Endothelial cell of umbilical vein (primary cell): ENCODE data around the gene METTL27. TPM values are rescaled to one million over a fixed set of nuclear protein-coding genes. Genes with fewer than 3 reads are reported as not detected.

Experiments used
- BruUV-seq: library from RNA; stranded (reverse); fragments of 400-500 nt; replicated peaks from 2 replicates; lab custom pipeline; 2021; lab: Mats Ljungman, UMichigan
- CTCF ChIA-PET: fragments of 300-600, 350-600 bp; sonication (Branson Sonifier 250); formaldehyde crosslinking; loops from one replicate; lab custom pipeline; 2021; ENCODE audit warnings: antibody characterized with exemption, inconsistent platforms; lab: Charles Lee
- POLR2A ChIA-PET: fragments of 300-600, 350-600 bp; sonication (Branson Sonifier 250); formaldehyde crosslinking; loops from one replicate; lab custom pipeline; 2021; ENCODE audit warnings: antibody characterized with exemption, inconsistent platforms; lab: Charles Lee
- DNase-seq: peaks from one replicate; pipeline ENCODE4 v3.0.0-alpha.2; 2011; ENCODE audit warnings: low read depth, low spot score
- FAIRE-seq: peaks from 2 replicates; lab custom pipeline; 2011; peaks lifted over from hg19 to GRCh38; lab: Jason Lieb, UNC
- H2AFZ ChIP-seq: 2 replicates; pipeline ENCODE4 v1.6.0; 2012; ENCODE audit warnings: low read depth, low read length, control low read depth, inconsistent platforms
- H3K27ac ChIP-seq: 2 replicates; pipeline ENCODE4 v1.5.1; 2011; ENCODE audit warnings: low read depth, mild to moderate bottlenecking, control low read depth, low read length, moderate library complexity; ENCODE audit not compliant: insufficient read depth
- H3K27me3 ChIP-seq, 2 experiments: 2 replicates each; pipeline versions ENCODE4 v1.6.0 to v1.6.1; 2011; ENCODE audit warnings: low read length in 2 of 2, mixed read lengths in 1 of 2; ENCODE audit not compliant: control insufficient read depth in 2 of 2, insufficient read depth in 2 of 2
- H3K36me3 ChIP-seq, 2 experiments: 2 replicates in 1 of 2; 3 replicates in 1 of 2; pipeline ENCODE4 v1.5.1; 2011; ENCODE audit warnings: low read length in 2 of 2, mild to moderate bottlenecking in 1 of 2, moderate library complexity in 1 of 2; ENCODE audit not compliant: control insufficient read depth in 2 of 2, insufficient read depth in 2 of 2; ENCODE audit errors: extremely low read depth in 1 of 2
- H3K4me1 ChIP-seq: 3 replicates; pipeline ENCODE4 v1.5.1; 2011; ENCODE audit warnings: mild to moderate bottlenecking, low read length; ENCODE audit not compliant: control insufficient read depth, insufficient read depth; ENCODE audit errors: extremely low read depth
- H3K4me2 ChIP-seq: 2 replicates; pipeline ENCODE4 v1.6.1; 2011; ENCODE audit warnings: low read length, control low read depth, mixed read lengths; ENCODE audit not compliant: insufficient read depth
- H3K4me3 ChIP-seq, 3 experiments: fragments of 200-600 bp in 1 of 3; sonication (generic), shearing (Covaris generic) in 1 of 3; replicated peaks in 1 of 3; 2 replicates each; pipeline ENCODE4 v1.5.1; 2011 to 2016; ENCODE audit warnings: control low read depth in 3 of 3, low read length in 3 of 3, mild to moderate bottlenecking in 2 of 3, inconsistent platforms in 1 of 3, low read depth in 1 of 3, moderate library complexity in 1 of 3; ENCODE audit not compliant: insufficient read depth in 1 of 3
- H3K79me2 ChIP-seq: 2 replicates; pipeline ENCODE4 v1.6.0; 2012; ENCODE audit warnings: low read length, inconsistent platforms; ENCODE audit not compliant: control insufficient read depth, insufficient read depth
- H3K9ac ChIP-seq: replicated peaks from 2 replicates; pipeline ENCODE3; 2011; ENCODE audit warnings: low read length, control low read depth; ENCODE audit not compliant: insufficient read depth; ENCODE audit errors: extremely low read depth
- H3K9me1 ChIP-seq: replicated peaks from 3 replicates; pipeline ENCODE4 v1.6.0; 2011; ENCODE audit warnings: mild to moderate bottlenecking, low read length; ENCODE audit not compliant: control insufficient read depth, insufficient read depth; ENCODE audit errors: extremely low read depth
- H3K9me3 ChIP-seq: replicated peaks from 2 replicates; pipeline ENCODE4 v1.5.1; 2012; ENCODE audit warnings: low read length, inconsistent platforms; ENCODE audit not compliant: control insufficient read depth, insufficient read depth
- H4K20me1 ChIP-seq: replicated peaks from 2 replicates; pipeline ENCODE3; 2011; ENCODE audit warnings: mild to moderate bottlenecking, low read length; ENCODE audit not compliant: control insufficient read depth, insufficient read depth; ENCODE audit errors: extremely low read depth
- CTCF ChIP-seq, 2 donors: IDR thresholded peaks; 1 replicate in 1 of 2; 2 replicates in 1 of 2; pipeline ENCODE4 v1.5.1; 2011; ENCODE audit warnings: low read length in 2 of 2, mild to moderate bottlenecking in 2 of 2, moderate library complexity in 2 of 2, control low read depth in 1 of 2, inconsistent platforms in 1 of 2, low read depth in 1 of 2; ENCODE audit not compliant: insufficient read depth in 1 of 2; ENCODE audit errors: extremely low read depth in 1 of 2
- FOS ChIP-seq: IDR thresholded peaks from 2 replicates; pipeline ENCODE4 v1.6.1; 2011; ENCODE audit warnings: mild to moderate bottlenecking, low read length, moderate library complexity, borderline replicate concordance; ENCODE audit not compliant: insufficient read depth
- GATA2 ChIP-seq: IDR thresholded peaks from 2 replicates; pipeline ENCODE4 v1.7.0; 2011; ENCODE audit warnings: low read depth, mild to moderate bottlenecking, moderate library complexity, mixed read lengths, low read length; ENCODE audit not compliant: insufficient read length, insufficient read depth
- JUN ChIP-seq: IDR thresholded peaks from 2 replicates; pipeline ENCODE4 v1.6.1; 2011; ENCODE audit warnings: borderline replicate concordance, low read depth; ENCODE audit not compliant: insufficient read length, insufficient read depth
- MAX ChIP-seq: IDR thresholded peaks from 2 replicates; pipeline ENCODE4 v1.6.1; 2011; ENCODE audit not compliant: insufficient read depth, insufficient read length
- MYC ChIP-seq: IDR thresholded peaks from one replicate; pipeline ENCODE4 v1.6.1; 2011; ENCODE audit warnings: mild to moderate bottlenecking, low read depth, low read length
- POLR2A ChIP-seq: IDR thresholded peaks from 2 replicates; pipeline ENCODE4 v1.6.1; 2012; ENCODE audit warnings: low read depth, mild to moderate bottlenecking, control low read depth, low read length
- POLR2AphosphoS5 ChIP-seq: IDR thresholded peaks from 2 replicates; pipeline ENCODE4 v1.6.1; 2012; ENCODE audit warnings: low read depth, mild to moderate bottlenecking, control low read depth, low read length, moderate library complexity; ENCODE audit not compliant: insufficient read depth
- dilution Hi-C: fragments of 300-500 bp; cut with MboI; formaldehyde crosslinking; loops from one replicate; pipeline ENCODE4 v1.15.0; 2019; ENCODE audit warnings: low sequenced_read_pairs; ENCODE audit not compliant: extremely low pct_ligation_motif_present
- intact Hi-C: fragments of 100-400 bp; cut with micrococcal nuclease; formaldehyde crosslinking; loops from one replicate; pipeline ENCODE4 v1.10.0; 2022
- polyA plus RNA-seq, 4 experiments: library from polyadenylated mRNA; depleted of rRNA in 3 of 4; stranded (reverse) in 3 of 4; unstranded in 1 of 4; fragments of >200 nt; gene quantifications; 2 replicates each; pipeline versions ENCODE4 v1.2.1 to v1.2.3, GENCODE V29; 2011 to 2012; ENCODE audit warnings: missing spikeins in 1 of 4
- total RNA-seq: library from RNA; stranded (reverse); gene quantifications from 2 replicates; pipeline ENCODE4 v1.2.3, GENCODE V29; 2021

METTL27 gene
- total and polyA plus RNA-seq, 2 donors (not counting 3 experiments of a cell fraction or from before 2014, with no cell fraction given) = 6.9 to 10.8 TPM

GRCh38 chr7:73815436-73815835 is 26.9 kb downstream of the METTL27 start:
- Histone ChIP-seq H3K9ac (no peak overlapping the region), H3K4me3 (no peak overlapping the region), H3K27ac (no peak overlapping the region), H3K9me3 (no peaks in the 10 kb centered on the region), H3K79me2 (no peaks in the 10 kb centered on the region), H3K4me2 (no peak overlapping the region), H3K36me3 (no peaks in the 10 kb centered on the region), H3K9me1 (no peaks in the 10 kb centered on the region), H3K27me3 (no peaks in the 10 kb centered on the region), H3K4me1 (no peaks in the 10 kb centered on the region), H2AFZ (no peak overlapping the region), H4K20me1 (no peaks in the 10 kb centered on the region)
- POLR2A ChIA-PET = no interaction called here
- DNase-seq = no peak
- no TSS peak for BruUV-seq
- no peak for FAIRE-seq
- TF ChIP-seq POLR2AphosphoS5 = no peak
- no peak for TF ChIP-seq CTCF (IDR thresholded peaks at IDR 0.05; ENCODE audit: extremely low read depth in 1 of 2, insufficient read depth in 1 of 2, low read depth in 1 of 2, low read length in 2 of 2)
- no peak for TF ChIP-seq MYC
- TF ChIP-seq JUN = no peak
- TF ChIP-seq FOS = no peak
- no peak for TF ChIP-seq MAX
- TF ChIP-seq POLR2A = no peak
- TF ChIP-seq GATA2 = no peak
- intact Hi-C loops (no loop called here), dilution Hi-C loops (no loop called here)
- CTCF ChIA-PET = interaction anchor here (1.1 to 7.7 kb wide), 5 partner anchors 22 to 208 kb away, joined by 3 to 110 read pairs (median 3); no protein-coding TSS in a partner anchor
